K562 treated with DMSO at 1 percent for 48 hours (cell line): ENCODE measurements around the gene NFKBIZ. TPM values are rescaled to one million over a fixed set of nuclear protein-coding genes. Genes with fewer than 3 reads are reported as not detected.

Experiments used
- total RNA-seq: library from RNA; unstranded; fragments of 300-600 nt; gene quantifications from 2 replicates; pipeline ENCODE4 v1.2.3, GENCODE V29; 2022; ENCODE audit warnings: low replicate concordance; ENCODE audit errors: extremely low read depth

Gene NFKBIZ, protein sequence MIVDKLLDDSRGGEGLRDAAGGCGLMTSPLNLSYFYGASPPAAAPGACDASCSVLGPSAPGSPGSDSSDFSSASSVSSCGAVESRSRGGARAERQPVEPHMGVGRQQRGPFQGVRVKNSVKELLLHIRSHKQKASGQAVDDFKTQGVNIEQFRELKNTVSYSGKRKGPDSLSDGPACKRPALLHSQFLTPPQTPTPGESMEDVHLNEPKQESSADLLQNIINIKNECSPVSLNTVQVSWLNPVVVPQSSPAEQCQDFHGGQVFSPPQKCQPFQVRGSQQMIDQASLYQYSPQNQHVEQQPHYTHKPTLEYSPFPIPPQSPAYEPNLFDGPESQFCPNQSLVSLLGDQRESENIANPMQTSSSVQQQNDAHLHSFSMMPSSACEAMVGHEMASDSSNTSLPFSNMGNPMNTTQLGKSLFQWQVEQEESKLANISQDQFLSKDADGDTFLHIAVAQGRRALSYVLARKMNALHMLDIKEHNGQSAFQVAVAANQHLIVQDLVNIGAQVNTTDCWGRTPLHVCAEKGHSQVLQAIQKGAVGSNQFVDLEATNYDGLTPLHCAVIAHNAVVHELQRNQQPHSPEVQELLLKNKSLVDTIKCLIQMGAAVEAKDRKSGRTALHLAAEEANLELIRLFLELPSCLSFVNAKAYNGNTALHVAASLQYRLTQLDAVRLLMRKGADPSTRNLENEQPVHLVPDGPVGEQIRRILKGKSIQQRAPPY
- total RNA-seq = not detected in 2 replicates

DNA sequence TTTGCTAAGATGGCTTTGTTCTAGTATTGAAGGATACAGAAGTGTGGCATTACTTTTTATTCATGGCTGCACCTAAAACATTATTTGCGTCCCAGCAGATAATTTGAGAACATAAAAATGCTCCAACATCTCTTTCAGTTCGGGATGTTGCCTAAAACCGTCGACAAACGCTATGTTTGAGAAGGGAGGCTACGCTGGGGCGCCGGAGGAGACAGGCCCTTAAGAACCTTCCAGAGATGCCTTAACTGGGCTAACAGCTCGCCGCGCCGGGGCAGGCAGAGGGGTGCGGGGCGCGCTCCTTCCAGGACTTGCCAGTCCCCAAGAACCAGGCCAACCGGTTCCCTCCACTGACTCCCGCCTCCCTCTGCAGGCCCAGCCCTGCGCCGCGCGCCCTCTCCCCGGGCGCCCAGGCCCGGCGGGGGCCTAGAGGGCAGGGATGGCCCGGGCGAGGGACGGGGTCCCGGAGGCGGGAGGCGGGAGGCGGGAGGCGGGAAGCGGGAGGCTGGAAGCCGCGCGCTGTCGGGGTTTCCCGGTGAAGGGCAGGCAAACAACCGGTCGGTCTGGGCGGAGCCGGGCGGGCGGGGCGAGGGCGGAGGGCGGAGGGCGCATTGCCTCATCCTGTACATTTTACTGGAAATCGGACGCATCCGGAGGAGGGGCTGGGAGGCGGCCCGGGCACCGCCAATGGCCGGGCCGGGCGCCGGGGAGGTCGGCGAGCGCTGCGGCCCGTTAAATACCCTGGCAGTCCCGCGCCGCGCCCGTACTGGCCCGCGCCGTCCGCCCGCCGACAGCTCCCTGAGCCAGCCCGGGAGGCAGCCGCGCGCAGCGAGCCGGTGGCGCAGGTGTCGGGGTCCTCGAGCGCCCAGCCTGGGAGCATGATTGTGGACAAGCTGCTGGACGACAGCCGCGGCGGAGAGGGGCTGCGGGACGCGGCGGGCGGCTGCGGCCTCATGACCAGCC is at the start of gene NFKBIZ:
Gene NFKBIZ (plus strand): TSS at position 761 of the 960 bp plus-strand sequence. CDS start 115 bp downstream, at position 876.

Other genes starting within 250 kb of the NFKBIZ start
- gene ZBTB11, start 172.4 kb upstream of the NFKBIZ start, total RNA-seq = not detected in 2 replicates
- gene RPL24, start 162.8 kb upstream of the NFKBIZ start, total RNA-seq = not detected in 2 replicates
- gene CEP97, start 124.9 kb upstream of the NFKBIZ start, total RNA-seq = not detected in 2 replicates
- not detected in 2 replicates for gene NXPE3, start 70.3 kb upstream of the NFKBIZ start, total RNA-seq